Mucosa of gallbladder (tissue), 1 donor: ENCODE measurements around the gene RPAP2. TPM values are rescaled to one million over a fixed set of nuclear protein-coding genes. Genes with fewer than 3 reads are reported as not detected.
"Not testable (repeated sequence)": the region's sequence is repeated elsewhere in the genome, so short reads cannot be mapped to it uniquely, and the experiment has no call there.

Experiments
- DNase-seq: peaks from one replicate; pipeline ENCODE4 v3.0.0-alpha.2; 2020; ENCODE audit warnings: low spot score
- total RNA-seq: library from RNA; stranded (reverse); gene quantifications from one replicate; pipeline ENCODE4 v1.2.1, GENCODE V29; 2021
- donor health status: DM: no; HTN: no; CAD: no.

RPAP2 gene
- 21.5 TPM for total RNA-seq

- peak; percentile 71 for DNase-seq
Observed at GRCh38 chr1:92298573-92299476, at the start of gene RPAP2, which contains the start of gene GLMN. RPAP2 (plus strand) TSS chr1:92299059; CDS start chr1:92299074, 15 bp downstream. GLMN (minus strand) TSS chr1:92298987; CDS start chr1:92297999, 988 bp downstream.

- not testable (repeated sequence) for DNase-seq
Observed at GRCh38 chr1:92254714-92255113, 44.1 kb upstream of the RPAP2 start.

- DNase-seq, result no peak
Observed at GRCh38 chr1:92259350-92259749, 39.5 kb upstream of the RPAP2 start.

- no peak for DNase-seq
Observed at GRCh38 chr1:92262516-92262915, 36.3 kb upstream of the RPAP2 start.

GRCh38 chr1:92273039-92273438, 25.8 kb upstream of the RPAP2 start:
- DNase-seq, result no peak

GRCh38 chr1:92274939-92275338, 23.9 kb upstream of the RPAP2 start:
- DNase-seq, result no peak

GRCh38 chr1:92276082-92276481, 22.8 kb upstream of the RPAP2 start:
- DNase-seq, result no peak

- no peak for DNase-seq
Observed at GRCh38 chr1:92277105-92277723, 21.6 kb upstream of the RPAP2 start.

GRCh38 chr1:92279781-92280180, 19.1 kb upstream of the RPAP2 start:
- not testable (repeated sequence) for DNase-seq

GRCh38 chr1:92281411-92281810, 17.4 kb upstream of the RPAP2 start:
- DNase-seq, result not testable (repeated sequence)

- peak; percentile 16 for DNase-seq
Observed at GRCh38 chr1:92291372-92291999, 7.4 kb upstream of the RPAP2 start.

GRCh38 chr1:92298213-92298572, 666 bp upstream of the RPAP2 start:
- DNase-seq, result no peak

- DNase-seq, result no peak
Observed at GRCh38 chr1:92299477-92300150, 755 bp downstream of the RPAP2 start.

- DNase-seq, result no peak
Observed at GRCh38 chr1:92301021-92301420, 2.2 kb downstream of the RPAP2 start.

- DNase-seq, result no peak
Observed at GRCh38 chr1:92306020-92306419, 7.2 kb downstream of the RPAP2 start.

GRCh38 chr1:92307980-92308379, 9.1 kb downstream of the RPAP2 start:
- no peak for DNase-seq

GRCh38 chr1:92310185-92310597, 11.3 kb downstream of the RPAP2 start:
- no peak for DNase-seq

GRCh38 chr1:92314024-92314423, 15.2 kb downstream of the RPAP2 start:
- DNase-seq, result no peak

GRCh38 chr1:92315766-92316599, 17.1 kb downstream of the RPAP2 start:
- no peak for DNase-seq

- DNase-seq, result no peak
Observed at GRCh38 chr1:92317836-92318493, 19.1 kb downstream of the RPAP2 start.
